Choroid plexus epithelial cell (primary cell): ENCODE measurements around the gene CCDC136.

ENCODE experiments used
- DNase-seq: peaks from one replicate; pipeline ENCODE4 v3.0.0-alpha.2; 2010; ENCODE audit warnings: low read depth
- H3K4me3 ChIP-seq: 2 replicates; pipeline ENCODE4 v1.5.1; 2011; ENCODE audit warnings: low read depth, mild to moderate bottlenecking, control low read depth, low read length, moderate library complexity
- TF ChIP-seq, protein P1 (sequence below): conservative IDR thresholded peaks from 2 replicates; pipeline ENCODE4 v1.5.1; 2011; ENCODE audit warnings: low read depth, mild to moderate bottlenecking, control low read depth, inconsistent platforms, low read length, moderate library complexity

The CCDC136 gene

GRCh38 chr7:128801667-128802418 is 10.1 kb downstream of the CCDC136 start:
- TF ChIP-seq, protein P1, sequence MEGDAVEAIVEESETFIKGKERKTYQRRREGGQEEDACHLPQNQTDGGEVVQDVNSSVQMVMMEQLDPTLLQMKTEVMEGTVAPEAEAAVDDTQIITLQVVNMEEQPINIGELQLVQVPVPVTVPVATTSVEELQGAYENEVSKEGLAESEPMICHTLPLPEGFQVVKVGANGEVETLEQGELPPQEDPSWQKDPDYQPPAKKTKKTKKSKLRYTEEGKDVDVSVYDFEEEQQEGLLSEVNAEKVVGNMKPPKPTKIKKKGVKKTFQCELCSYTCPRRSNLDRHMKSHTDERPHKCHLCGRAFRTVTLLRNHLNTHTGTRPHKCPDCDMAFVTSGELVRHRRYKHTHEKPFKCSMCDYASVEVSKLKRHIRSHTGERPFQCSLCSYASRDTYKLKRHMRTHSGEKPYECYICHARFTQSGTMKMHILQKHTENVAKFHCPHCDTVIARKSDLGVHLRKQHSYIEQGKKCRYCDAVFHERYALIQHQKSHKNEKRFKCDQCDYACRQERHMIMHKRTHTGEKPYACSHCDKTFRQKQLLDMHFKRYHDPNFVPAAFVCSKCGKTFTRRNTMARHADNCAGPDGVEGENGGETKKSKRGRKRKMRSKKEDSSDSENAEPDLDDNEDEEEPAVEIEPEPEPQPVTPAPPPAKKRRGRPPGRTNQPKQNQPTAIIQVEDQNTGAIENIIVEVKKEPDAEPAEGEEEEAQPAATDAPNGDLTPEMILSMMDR: no peak
- no peak overlapping the region for H3K4me3 ChIP-seq
- no peak for DNase-seq

GRCh38 chr7:128804484-128804883 is 12.7 kb downstream of the CCDC136 start:
- no peak overlapping the region for H3K4me3 ChIP-seq
- no peak for DNase-seq
- TF ChIP-seq, protein P1: no peak

- DNase-seq: no peak
- TF ChIP-seq, protein P1: no peak
- no peak overlapping the region for H3K4me3 ChIP-seq
Observed at GRCh38 chr7:128805225-128805624, 13.5 kb downstream of the CCDC136 start.

DNA sequence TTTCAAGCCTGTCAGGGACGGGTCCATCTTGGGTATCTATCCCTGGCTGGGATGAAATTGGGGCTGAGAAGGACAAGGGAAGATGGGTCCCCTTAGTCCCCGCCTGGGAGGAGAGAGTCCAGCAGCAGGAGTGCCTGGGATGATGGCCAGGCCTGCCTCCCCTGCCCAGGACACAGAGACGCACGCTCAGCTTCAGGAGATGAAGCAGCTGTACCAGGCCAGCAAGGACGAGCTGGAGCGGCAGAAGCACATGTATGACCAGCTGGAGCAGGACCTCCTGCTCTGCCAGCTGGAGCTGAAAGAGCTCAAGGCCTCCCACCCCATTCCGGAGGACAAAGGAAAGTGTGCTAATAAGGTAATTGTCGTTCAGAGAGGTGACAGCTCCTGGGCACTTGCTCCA is 15.4 kb downstream of the CCDC136 start:
- DNase-seq: no peak
- no peak overlapping the region for H3K4me3 ChIP-seq
- TF ChIP-seq, protein P1: no peak

- TF ChIP-seq, protein P1: no peak
- DNase-seq: no peak
- no peak overlapping the region for H3K4me3 ChIP-seq
Observed at GRCh38 chr7:128809363-128809762, 17.6 kb downstream of the CCDC136 start.

GRCh38 chr7:128810473-128810872 is 18.7 kb downstream of the CCDC136 start:
- TF ChIP-seq, protein P1: no peak
- H3K4me3 ChIP-seq: no peak overlapping the region
- DNase-seq: no peak

DNA sequence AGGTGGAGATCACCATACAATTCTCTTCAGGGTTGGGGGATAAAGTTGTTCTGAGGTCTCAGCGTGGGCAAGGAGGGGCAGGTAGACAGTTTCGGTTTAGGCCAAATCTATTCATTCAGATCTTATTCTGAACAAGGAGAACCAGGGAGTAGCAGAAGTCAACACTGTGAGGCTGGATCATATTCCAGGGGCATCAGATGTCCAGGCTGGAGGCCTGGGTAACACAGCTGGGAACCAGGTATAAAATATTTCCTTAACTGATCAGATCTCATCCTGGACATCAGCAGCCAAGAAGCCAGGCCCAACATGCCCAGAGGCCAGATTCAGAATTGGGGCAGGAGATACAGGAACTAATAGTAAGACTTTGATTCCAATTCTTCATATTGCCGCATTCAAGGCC is 19.2 kb downstream of the CCDC136 start:
- DNase-seq: no peak
- H3K4me3 ChIP-seq: no peak overlapping the region
- TF ChIP-seq, protein P1: no peak
